RWPE1 (cell line): ENCODE data around the gene SLC6A3.

Experiments
- CTCF ChIA-PET: fragments of 350-600 bp; sonication (Branson Sonifier 250); formaldehyde crosslinking; extraction: SDS; loops from one replicate; lab custom pipeline; 2021; lab: Yijun Ruan, JAX
- POLR2A ChIA-PET: fragments of 400-600 bp; formaldehyde crosslinking; extraction: SDS; loops from one replicate; lab custom pipeline; 2020; ENCODE audit warnings: antibody characterized with exemption; ENCODE audit not compliant: low non-redundant PET; lab: Yijun Ruan, JAX
- DNase-seq: peaks from one replicate; pipeline ENCODE4 v3.0.0; 2012; ENCODE audit warnings: low spot score
- H3K27ac ChIP-seq: fragments of 450-650 bp; 2 replicates; pipeline ENCODE4 v1.5.1; 2017
- CTCF ChIP-seq: fragments of 450-650 bp; conservative IDR thresholded peaks from 2 replicates; pipeline ENCODE4 v1.5.1; 2017; ENCODE audit warnings: low read depth, mild to moderate bottlenecking

Gene SLC6A3

GRCh38 chr5:1345876-1346626 lies 99.2 kb downstream of the SLC6A3 start:
- TF ChIP-seq CTCF = no peak
- peak overlapping the region; percentile 69 for H3K27ac ChIP-seq
- POLR2A ChIA-PET = interaction anchor here (0.7 to 1.0 kb wide), 2 partner anchors 16 to 289 kb away, joined by 3 to 7 read pairs; no protein-coding TSS in a partner anchor
- no peak for DNase-seq
- CTCF ChIA-PET = no interaction called here

GRCh38 chr5:1344975-1345838 lies 100.0 kb downstream of the SLC6A3 start, which contains the start of gene CLPTM1L:
CLPTM1L (minus strand) TSS chr5:1345099; CDS start chr5:1344841, 258 bp downstream.
- H3K27ac ChIP-seq = peak within 1 kb of the TSS; percentile 69
- peak; percentile 96 for DNase-seq
- POLR2A ChIA-PET = interaction anchor here (1.0 kb wide), 1 partner anchor 15 kb away, joined by 7 read pairs; no protein-coding TSS in a partner anchor
- TF ChIP-seq CTCF = no peak
- CTCF ChIA-PET = interaction anchor here (0.5 kb wide), 1 partner anchor 300 kb away, joined by 4 read pairs; no protein-coding TSS in a partner anchor

GRCh38 chr5:1343931-1344901 lies 101.0 kb downstream of the SLC6A3 start:
- CTCF ChIA-PET = interaction anchor here (0.5 to 0.6 kb wide), 2 partner anchors 160 to 301 kb away, joined by 3 to 4 read pairs; no protein-coding TSS in a partner anchor
- peak overlapping the region; percentile 69 for H3K27ac ChIP-seq
- POLR2A ChIA-PET = no interaction called here
- DNase-seq = peak; percentile 27
- no peak for TF ChIP-seq CTCF

GRCh38 chr5:1343315-1343751 lies 101.9 kb downstream of the SLC6A3 start:
- H3K27ac ChIP-seq = peak overlapping the region; percentile 69
- no peak for DNase-seq
- ChIA-PET POLR2A (no interaction called here), CTCF (no interaction called here)
- no peak for TF ChIP-seq CTCF
